Measurements from ENCODE around the gene DCUN1D2. TPM values are rescaled to one million over a fixed set of nuclear protein-coding genes. Genes with fewer than 3 reads are reported as not detected.
A peak's percentile ranks its signal among the peaks of the same experiment; 100 is the strongest.

Gene DCUN1D2
- total RNA-seq, 1 donor from 2014 or later = 24.6 TPM

DNA sequence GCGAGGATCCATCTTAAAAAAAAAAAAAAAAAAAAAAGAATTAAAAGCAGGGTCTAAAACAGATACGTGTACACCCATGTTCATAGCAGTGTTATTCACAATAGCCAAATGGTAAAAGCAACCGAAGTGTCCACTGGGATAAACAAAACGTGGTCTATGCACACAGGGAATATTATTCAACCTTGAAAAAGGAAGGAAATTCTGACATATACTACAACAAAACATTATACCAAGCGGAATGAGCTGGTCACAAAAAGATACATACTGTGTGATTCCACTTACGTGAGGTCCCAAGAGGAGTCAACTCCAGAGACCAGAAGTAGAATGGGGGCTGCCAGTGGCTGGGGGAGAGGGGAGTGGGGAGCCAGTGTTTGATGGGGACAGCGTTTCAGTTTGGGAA, 22.5 kb downstream of the DCUN1D2 start:
- ATAC-seq (no peak), DNase-seq (no peak)
- Histone ChIP-seq H3K27ac (no peak overlapping the region), H3K4me1 (no peaks in the 10 kb centered on the region), H3K9me3 (no peaks in the 10 kb centered on the region), H3K36me3 (peaks cover 14% of the 10 kb centered on the region), H3K27me3 (no peaks in the 10 kb centered on the region), H3K4me3 (no peak overlapping the region)
- intact Hi-C loops (cut with DNase I) = no loop called here
- TF ChIP-seq, protein P1, sequence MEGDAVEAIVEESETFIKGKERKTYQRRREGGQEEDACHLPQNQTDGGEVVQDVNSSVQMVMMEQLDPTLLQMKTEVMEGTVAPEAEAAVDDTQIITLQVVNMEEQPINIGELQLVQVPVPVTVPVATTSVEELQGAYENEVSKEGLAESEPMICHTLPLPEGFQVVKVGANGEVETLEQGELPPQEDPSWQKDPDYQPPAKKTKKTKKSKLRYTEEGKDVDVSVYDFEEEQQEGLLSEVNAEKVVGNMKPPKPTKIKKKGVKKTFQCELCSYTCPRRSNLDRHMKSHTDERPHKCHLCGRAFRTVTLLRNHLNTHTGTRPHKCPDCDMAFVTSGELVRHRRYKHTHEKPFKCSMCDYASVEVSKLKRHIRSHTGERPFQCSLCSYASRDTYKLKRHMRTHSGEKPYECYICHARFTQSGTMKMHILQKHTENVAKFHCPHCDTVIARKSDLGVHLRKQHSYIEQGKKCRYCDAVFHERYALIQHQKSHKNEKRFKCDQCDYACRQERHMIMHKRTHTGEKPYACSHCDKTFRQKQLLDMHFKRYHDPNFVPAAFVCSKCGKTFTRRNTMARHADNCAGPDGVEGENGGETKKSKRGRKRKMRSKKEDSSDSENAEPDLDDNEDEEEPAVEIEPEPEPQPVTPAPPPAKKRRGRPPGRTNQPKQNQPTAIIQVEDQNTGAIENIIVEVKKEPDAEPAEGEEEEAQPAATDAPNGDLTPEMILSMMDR (IDR thresholded peaks at IDR 0.05) = no peak

DNA sequence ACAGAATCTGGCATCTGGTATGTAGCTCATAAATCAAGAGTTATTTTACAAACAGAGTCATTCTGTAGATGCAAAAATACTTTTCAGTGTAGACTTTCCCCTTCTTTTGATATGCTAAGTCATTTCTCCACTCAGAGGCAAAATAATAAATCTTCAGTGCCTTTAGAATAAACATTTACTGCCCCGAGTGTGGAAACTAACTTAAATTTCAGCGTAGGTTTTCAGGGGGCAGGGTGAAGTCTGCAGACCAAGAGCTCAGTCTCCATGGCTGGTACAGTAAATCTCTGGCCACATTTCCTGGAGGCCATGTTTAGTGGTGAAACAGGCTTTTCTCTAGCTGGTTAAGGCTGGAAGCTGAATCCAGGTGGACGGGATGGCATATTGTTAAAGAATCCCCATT, 24.1 kb downstream of the DCUN1D2 start:
- TF ChIP-seq, protein P1 (IDR thresholded peaks at IDR 0.05) = no peak
- no peak overlapping the region for H3K27ac ChIP-seq
- ATAC-seq (no peak), DNase-seq (no peak)
- no peaks in the 10 kb centered on the region for H3K9me3 ChIP-seq
- no peaks in the 10 kb centered on the region for H3K4me1 ChIP-seq
- H3K36me3 ChIP-seq = peaks cover 17% of the 10 kb centered on the region
- H3K4me3 ChIP-seq = no peak overlapping the region
- intact Hi-C loops (cut with DNase I) = no loop called here
- no peaks in the 10 kb centered on the region for H3K27me3 ChIP-seq

DNA sequence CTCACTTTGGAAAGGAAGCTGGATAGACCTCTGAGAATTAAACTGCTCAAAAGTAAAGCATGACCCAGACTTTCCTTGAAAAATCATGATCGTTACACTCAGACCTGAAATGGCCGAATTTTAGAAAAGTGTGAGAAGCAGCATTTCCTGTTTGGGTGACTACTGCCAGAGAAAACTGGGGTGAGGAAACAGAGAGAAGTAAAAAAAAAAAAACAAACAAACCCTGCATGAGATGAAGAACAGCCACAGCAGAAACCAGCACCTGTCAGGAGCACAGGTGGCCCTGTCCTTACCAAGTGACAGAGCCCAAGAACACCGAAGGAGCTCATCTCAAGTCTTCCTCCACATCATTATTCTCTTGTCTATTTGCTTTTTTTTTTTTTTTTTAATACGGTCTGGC, 25.2 kb downstream of the DCUN1D2 start:
- ATAC-seq = no peak
- Histone ChIP-seq H3K4me1 (peaks cover 2% of the 10 kb centered on the region), H3K9me3 (no peaks in the 10 kb centered on the region), H3K27me3 (no peaks in the 10 kb centered on the region), H3K4me3 (no peak overlapping the region), H3K27ac (no peak overlapping the region), H3K36me3 (peaks cover 26% of the 10 kb centered on the region)
- TF ChIP-seq, protein P1 (IDR thresholded peaks at IDR 0.05) = no peak
- DNase-seq = no peak
- intact Hi-C loops (cut with DNase I) = no loop called here

DNA sequence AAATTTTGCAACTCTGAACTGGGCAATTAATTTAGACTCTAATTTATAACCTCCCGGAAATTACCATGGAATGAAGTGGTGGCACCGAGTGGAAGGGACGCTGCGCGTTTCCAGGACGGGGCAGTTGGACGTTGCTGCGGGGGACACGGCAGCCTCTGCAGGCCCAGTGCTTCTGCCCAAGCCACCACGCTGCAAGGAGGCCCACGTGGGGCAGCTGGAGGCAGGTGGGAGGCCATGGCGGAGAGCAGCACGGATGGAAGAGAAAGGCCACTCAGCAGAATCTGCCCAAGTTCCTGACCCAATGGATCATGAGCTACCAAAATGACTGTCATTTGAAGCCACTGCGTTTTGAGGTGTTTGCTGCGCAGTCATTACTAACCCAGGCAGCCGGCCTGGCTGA, 26.0 kb downstream of the DCUN1D2 start:
- Histone ChIP-seq H3K27ac (no peak overlapping the region), H3K36me3 (peaks cover 34% of the 10 kb centered on the region), H3K4me1 (peaks cover 3% of the 10 kb centered on the region), H3K4me3 (no peak overlapping the region), H3K27me3 (no peaks in the 10 kb centered on the region), H3K9me3 (no peaks in the 10 kb centered on the region)
- TF ChIP-seq, protein P1 (IDR thresholded peaks at IDR 0.05) = no peak
- ATAC-seq (no peak), DNase-seq (no peak)
- intact Hi-C loops (cut with DNase I) = no loop called here

DNA sequence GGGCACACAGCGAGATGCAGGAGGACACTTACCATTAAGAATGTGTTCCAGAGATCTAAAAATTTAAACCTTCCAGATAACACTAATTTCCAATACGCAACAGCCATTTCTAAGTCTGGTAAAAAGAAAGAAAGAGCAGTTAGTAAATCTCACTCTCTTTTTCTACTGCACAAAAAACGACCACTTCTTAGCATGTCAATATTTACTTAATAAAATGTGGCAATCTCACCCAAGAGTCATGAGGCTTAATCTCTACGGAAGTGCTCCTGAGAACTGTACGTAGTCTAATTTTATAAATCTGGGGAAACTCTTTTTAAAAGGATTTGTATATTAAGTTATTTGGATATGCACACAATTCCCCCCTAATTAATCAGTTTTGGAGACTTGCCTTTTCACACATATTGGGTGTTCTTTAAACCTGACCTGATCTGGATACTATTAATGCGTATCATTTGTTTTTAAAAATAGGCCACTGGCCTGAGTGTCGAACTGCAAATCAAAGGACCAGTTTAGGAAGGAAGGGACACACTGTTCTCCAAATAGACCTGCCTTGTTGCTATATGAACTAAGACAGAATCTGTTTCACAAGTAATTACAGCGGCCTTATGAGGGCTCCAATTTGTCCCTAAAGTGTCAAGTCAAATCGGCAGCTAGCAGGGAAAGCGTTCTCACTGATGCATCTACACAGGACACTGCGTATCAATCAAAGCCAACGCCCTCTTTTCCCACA, 29.3 kb downstream of the DCUN1D2 start:
- intact Hi-C loops (cut with DNase I) = no loop called here
- Histone ChIP-seq H3K36me3 (peaks cover 52% of the 10 kb centered on the region), H3K27me3 (no peaks in the 10 kb centered on the region), H3K4me1 (peaks cover 3% of the 10 kb centered on the region), H3K4me3 (no peak overlapping the region), H3K9me3 (no peaks in the 10 kb centered on the region), H3K27ac (peak overlapping the region; percentile 76)
- DNase-seq (no peak), ATAC-seq (peak; percentile 71)
- TF ChIP-seq, protein P1 (IDR thresholded peaks at IDR 0.05) = no peak
